ENCODE data around the gene IGSF10. TPM values are rescaled to one million over a fixed set of nuclear protein-coding genes. Genes with fewer than 3 reads are reported as not detected.

The IGSF10 gene
- total RNA-seq, 2 experiments from 2014 or later, result not detected

DNA sequence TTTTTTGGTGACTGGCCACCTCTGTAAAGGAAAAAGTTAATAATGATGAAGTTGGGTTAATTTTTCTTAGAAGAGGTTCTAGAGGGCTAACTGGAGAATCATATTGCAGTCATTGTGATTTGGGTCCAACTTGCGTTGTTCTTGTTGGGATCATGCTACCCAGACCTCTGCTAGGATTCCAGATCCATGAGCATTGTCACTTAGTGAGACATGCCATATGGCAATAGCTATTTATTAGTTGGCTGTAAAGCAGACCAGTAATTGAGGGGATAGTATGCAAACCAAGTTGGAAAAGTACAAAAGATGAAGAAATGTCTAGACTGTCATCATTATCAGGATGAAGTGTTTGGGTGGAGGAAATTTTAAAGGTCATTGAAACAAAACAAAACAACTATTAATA lies 45.6 kb downstream of the IGSF10 start:
- no peaks in the 10 kb centered on the region for H3K36me3 Mint-ChIP-seq
- no peaks in the 10 kb centered on the region for H3K27me3 Mint-ChIP-seq
- no peak for DNase-seq
- H3K4me1 Mint-ChIP-seq, result no peaks in the 10 kb centered on the region
- no peak overlapping the region for H3K27ac Mint-ChIP-seq
- peaks cover 1% of the 10 kb centered on the region for H3K9me3 Mint-ChIP-seq
- no peak overlapping the region for H3K4me3 Mint-ChIP-seq

DNA sequence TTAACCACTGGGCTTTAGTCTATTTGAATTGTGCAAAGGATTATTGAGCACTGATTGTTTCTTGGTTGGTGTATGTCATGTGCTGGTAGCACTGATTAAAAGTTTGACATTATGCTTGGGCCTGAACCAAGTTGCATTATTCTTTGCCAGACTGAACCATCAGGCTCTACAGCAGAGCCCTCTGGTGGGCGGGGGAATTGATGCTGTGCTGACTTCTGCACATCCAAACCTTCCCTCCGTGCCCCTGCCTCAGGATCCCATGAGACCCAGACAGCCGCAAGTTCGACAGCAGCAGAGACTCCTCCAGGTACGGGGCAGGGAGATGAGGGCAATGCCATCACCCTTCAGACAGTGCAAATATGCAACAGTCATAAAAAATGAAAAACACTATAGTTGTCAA lies 47.9 kb downstream of the IGSF10 start:
- Mint-ChIP-seq H3K27ac (no peak overlapping the region), H3K27me3 (no peaks in the 10 kb centered on the region), H3K4me1 (no peaks in the 10 kb centered on the region), H3K9me3 (peaks cover 1% of the 10 kb centered on the region), H3K36me3 (no peaks in the 10 kb centered on the region), H3K4me3 (no peak overlapping the region)
- no peak for DNase-seq

Other genes starting within 250 kb of the IGSF10 start
- 1 to 10 TPM; 1.5 to 2.5 TPM for gene P2RY14, start 182.5 kb downstream of the IGSF10 start, total RNA-seq
- gene GPR87, start 144.2 kb downstream of the IGSF10 start, total RNA-seq, result not detected
- gene P2RY13, start 131.5 kb downstream of the IGSF10 start, total RNA-seq, result not detected
- not detected for gene P2RY12, start 76.3 kb downstream of the IGSF10 start, total RNA-seq